GM19328 (cell line): ENCODE data around the gene SMG6.
"Not testable (repeated sequence)": the region's sequence is repeated elsewhere in the genome, so short reads cannot be mapped to it uniquely, and the experiment has no call there.

Experiments
- ATAC-seq: cut with Tn5 transposase; IDR thresholded peaks from one replicate; pipeline ENCODE4 v1.9.1; 2021; ENCODE audit warnings: mild to moderate bottlenecking, moderate library complexity; ENCODE audit not compliant: unreplicated experiment

The SMG6 gene

DNA sequence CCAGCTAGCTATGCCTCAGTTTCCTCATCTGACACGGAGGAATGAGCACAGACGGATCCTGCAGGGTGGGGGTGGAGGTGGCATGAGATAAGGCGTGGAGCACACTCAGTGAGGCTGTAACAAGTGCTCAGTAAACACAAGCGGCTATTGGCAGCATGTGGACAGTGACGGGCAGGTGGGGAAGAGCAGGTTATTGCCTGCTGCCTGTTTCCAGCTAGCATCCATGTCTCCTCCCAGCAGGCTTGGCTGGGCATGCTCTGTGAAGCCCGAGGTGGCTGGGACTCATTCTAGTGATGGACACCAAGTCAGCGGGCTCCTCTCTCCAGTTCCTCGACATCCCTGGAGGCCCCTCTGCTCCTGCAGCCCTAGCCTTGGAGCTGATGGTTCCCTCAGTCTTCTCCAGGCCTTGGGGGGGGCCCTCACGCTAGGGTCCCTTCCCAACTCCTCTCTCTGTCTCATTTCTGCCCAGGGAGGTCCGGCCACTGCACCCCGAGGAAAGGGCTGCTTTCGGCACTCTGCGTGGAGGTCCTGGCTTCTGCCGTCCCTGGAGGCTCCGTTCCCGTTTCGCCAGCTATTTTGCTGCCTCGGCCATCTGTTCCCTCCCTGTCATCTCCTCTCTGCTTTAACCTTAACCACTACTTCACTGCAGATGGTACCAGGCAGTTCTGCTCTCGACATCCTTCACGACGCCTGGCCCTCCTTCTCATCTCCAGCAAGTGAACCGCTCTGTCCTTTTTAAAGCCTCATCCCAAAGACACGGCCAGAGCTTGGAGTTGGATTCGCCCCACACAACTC lies 284.7 kb downstream of the SMG6 start:
- ATAC-seq: no peak

DNA sequence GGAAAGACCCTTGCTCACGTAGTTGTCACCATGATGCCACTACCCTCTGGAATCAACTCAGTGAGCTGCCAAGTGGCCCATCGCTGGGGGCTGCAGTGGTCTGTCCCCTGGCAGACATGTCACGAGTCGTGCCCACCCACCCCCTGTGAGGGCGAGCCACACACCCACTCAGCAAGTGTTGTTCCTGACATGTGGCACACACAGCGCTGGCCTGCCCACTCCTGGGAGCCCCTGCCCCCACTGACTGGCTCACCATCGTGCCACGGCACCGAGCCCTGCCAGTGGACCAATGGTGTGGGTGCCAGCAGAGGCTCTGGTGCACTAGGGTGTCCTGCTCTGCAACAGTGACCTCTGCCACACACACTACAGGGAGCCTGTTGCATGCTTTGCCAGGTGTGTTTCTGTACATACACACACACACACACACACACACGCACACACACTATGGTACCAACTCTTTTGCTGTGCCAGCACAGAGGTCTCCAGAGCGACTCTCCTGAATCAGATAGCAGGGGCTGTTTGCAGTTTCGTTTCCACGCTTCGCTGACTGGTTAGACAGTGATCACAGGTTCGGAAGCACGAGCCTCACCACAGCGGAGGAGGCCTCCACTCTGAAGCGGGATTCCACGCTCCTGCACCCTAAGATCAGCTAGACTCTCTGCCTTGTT lies 286.2 kb downstream of the SMG6 start:
- no peak for ATAC-seq

DNA sequence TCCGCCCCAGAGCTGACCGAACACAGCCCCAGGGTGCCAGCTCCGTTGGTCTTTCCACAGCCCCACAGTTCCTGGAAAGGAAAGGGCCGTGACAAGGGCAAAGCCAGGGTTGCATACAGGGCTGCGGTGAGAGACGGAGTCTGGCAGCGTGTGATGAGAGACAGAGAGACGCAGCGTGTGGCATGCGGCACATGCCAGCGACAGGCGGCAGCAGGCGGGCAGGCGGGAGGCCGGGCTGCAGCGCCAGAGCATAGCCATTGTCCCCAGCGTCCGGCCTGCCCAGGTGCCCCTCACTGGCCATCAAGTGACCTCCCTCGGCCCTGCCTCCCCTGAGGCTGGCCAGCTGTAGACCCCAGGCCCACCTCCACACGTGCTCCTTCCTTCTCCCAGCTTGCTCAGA lies 287.1 kb downstream of the SMG6 start:
- ATAC-seq: no peak

DNA sequence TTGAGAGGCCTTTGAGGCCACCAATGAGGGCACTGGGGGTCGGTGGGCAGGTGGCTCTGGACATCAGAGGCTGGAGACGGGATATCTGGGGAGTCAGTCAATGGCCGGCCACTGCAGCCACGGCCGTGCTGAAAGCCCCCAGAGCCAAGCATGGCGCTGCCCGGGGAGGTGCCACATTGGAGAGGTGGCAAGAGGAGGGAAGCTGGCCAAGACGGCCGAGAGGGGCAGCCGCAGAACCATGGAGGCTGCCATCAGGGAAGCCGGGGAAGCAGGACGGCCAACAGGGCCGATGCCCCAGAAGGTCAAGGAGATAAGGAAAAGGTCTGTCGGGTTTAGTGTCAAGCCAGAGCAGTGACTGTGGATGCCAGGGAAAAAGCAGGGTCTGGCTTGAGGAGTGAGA lies 288.3 kb downstream of the SMG6 start:
- no peak for ATAC-seq

DNA sequence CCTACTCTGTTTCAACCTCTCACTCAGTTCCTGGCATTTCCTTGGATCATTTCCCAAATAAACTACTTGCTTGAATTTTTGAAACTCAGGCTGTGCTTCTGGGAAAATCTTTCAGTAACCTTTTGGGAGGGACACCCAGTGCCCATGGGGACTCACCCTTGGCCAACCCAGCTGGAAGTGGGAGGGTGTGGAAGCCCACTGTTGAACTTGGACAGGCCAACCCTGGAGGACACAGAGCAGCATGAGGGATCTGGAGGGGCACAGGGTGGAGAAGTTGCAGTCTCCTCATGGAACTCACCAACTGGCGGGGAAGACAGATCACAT lies 289.6 kb downstream of the SMG6 start:
- ATAC-seq: no peak

DNA sequence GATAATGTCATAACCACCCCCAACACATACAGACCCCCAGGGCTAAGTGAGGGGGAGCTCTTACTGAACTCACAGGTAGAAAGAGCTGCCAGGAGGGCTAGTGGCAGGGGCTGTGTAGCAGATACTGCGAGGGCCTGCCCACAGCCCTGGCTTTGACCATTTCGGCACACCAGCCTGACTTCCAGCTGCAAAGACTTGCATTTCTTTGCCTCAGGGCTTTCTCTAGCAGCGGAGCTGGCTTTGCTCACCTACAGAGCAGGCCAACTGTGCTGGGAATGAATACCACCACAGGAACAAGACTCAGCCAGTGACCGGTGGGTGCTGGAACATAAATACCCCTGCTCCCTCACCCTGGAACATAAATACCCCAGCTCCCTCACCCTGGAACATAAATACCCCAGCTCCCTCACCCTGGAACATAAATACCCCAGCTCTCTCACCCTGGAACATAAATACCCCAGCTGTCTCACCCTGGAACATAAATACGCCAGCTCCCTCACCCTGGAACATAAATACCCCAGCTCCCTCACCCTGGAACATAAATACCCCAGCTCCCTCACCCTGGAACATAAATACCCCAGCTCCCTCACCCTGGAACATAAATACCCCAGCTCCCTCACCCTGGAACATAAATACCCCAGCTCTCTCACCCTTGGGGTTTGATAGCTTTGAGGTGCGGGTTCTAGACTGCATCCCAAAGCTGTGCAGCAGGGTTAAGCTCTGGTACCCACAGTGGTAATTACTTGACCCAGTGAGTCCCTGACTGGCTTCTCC lies 290.2 kb downstream of the SMG6 start:
- not testable (repeated sequence) for ATAC-seq

DNA sequence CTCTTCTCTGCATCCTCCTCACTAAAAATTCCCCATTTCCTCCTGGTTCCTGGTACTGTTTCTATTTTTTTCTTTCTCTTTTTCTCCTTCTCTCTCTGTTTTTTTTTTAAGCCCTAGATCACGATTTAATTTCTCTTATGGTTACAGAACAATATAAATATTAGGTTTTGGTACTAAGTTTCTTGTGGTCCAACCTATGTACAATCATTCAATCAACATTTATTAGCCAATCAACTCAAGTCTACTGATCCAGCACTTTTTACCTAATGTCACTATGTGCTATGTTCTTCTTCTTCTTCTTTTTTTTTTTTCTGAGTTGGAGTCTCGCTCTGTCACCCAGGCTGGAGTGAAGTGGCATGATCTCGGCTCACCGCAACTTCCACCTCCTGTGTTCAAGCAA lies 291.1 kb downstream of the SMG6 start:
- ATAC-seq: no peak

DNA sequence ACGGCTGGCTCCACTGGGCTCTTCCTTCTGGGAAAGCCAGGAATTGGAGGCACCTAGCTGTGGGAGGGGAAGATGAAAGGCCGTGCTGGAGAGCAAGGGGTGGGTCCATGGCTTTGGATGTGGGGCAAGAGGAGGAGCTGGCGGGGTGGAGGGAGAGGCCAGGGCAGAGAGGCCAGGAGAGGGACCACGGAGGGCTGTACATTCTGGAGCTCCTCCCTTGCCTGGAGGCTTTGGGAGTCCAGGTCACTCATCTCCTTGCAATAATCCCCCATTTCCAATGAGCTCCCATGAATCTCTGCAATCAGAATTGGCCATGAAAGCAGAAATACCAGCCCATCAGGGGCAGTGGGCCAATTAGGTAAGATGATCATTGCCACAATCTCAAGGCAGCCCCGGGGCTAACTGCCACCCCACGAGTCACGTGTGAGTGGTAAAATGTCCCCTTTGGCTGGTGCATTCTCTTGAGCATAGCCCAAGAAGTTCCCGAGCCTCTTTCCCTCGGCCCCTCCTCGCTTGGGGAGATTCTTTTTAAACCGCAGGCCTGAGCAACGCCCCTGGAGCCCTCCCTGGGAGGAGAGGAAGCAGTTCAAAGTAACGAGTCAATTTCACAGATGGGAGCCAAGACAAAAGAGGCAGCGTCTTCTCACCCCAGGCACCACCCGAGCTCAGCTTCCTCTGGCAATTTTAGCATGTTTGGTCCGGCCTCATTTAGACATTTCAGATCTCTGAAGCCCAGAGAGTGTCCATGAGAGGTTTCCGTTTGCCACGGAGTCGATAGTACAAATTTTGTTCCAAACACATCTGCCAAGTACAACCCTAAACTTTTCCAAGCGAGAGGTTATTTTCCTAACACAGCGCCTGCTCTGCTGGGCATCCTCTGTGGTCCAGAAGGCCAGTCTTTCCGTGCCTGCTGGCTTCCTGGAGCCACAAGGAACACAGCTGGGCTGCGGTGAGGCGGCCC lies 291.9 kb downstream of the SMG6 start:
- no peak for ATAC-seq
